H1 (cell line): ENCODE data around the gene TSC22D3. TPM values are rescaled to one million over a fixed set of nuclear protein-coding genes. Genes with fewer than 3 reads are reported as not detected.

Source experiments
- BRCA1 ChIP-seq: IDR thresholded peaks from 2 replicates; pipeline ENCODE4 v1.6.1; 2012; ENCODE audit warnings: low read depth, low read length, improper control_type of control experiment
- EGR1 ChIP-seq: IDR thresholded peaks from 2 replicates; pipeline ENCODE4 v1.6.1; 2011; ENCODE audit warnings: low read depth, low read length, borderline replicate concordance
- GABPA ChIP-seq: IDR thresholded peaks from 2 replicates; pipeline ENCODE4 v1.6.1; 2011; ENCODE audit warnings: mild to moderate bottlenecking, low read length, moderate library complexity, borderline replicate concordance; ENCODE audit not compliant: insufficient read depth
- HDAC2 ChIP-seq, 2 experiments: fragments of 300-600 bp in 1 of 2; sonication (generic) in 1 of 2; IDR thresholded peaks; 2 replicates each; pipeline ENCODE4 v1.6.1; 2011 to 2012; ENCODE audit warnings: low read depth in 2 of 2, low read length in 2 of 2, mild to moderate bottlenecking in 2 of 2, moderate library complexity in 2 of 2, borderline replicate concordance in 1 of 2, inconsistent platforms in 1 of 2
- JUND ChIP-seq: IDR thresholded peaks from 2 replicates; pipeline ENCODE4 v1.6.1; 2011; ENCODE audit warnings: mild to moderate bottlenecking, improper control_type of control experiment, low read length
- POLR2AphosphoS5 ChIP-seq: IDR thresholded peaks from 2 replicates; pipeline ENCODE4 v1.6.1; 2011; ENCODE audit warnings: low read depth, low read length
- SIN3A ChIP-seq, 2 experiments: IDR thresholded peaks in 1 of 2; conservative IDR thresholded peaks in 1 of 2; 2 replicates each; pipeline ENCODE4 v1.6.1; 2011 to 2012; ENCODE audit warnings: low read length in 2 of 2, improper control_type of control experiment in 1 of 2, low read depth in 1 of 2, mild to moderate bottlenecking in 1 of 2
- SIRT6 ChIP-seq: IDR thresholded peaks from one replicate; pipeline ENCODE4 v1.7.1; 2012; ENCODE audit warnings: low read length, inconsistent platforms
- SP4 ChIP-seq: IDR thresholded peaks from 2 replicates; pipeline ENCODE4 v1.6.1; 2012; ENCODE audit warnings: low read length, inconsistent platforms
- polyA plus RNA-seq, 7 experiments: library from polyadenylated mRNA; depleted of rRNA in 3 of 7; stranded (reverse) in 5 of 7; unstranded in 2 of 7; fragments of >200 nt in 5 of 7; fragments of 200-250 nt in 2 of 7; gene quantifications; 1 replicate in 5 of 7; 2 replicates in 1 of 7; 4 replicates in 1 of 7; pipeline versions ENCODE4 v1.2.1 to v1.2.3, GENCODE V29; 2011 to 2013; ENCODE audit warnings: missing spikeins in 2 of 7, mixed read lengths in 2 of 7
- total RNA-seq: library from RNA; stranded (reverse); fragmentation: NEBNext Ultra II Directional; extraction: Animal tissue kit (Norgen Biotek cat#: 25700); gene quantifications from 2 replicates; pipeline ENCODE4 v1.2.1, GENCODE V29; 2021

TSC22D3 gene
- total and polyA plus RNA-seq, 2 of the 8 experiments (the other 6 are each of a cell fraction or from before 2014, with no cell fraction given): 7.6 to 12.9 TPM

DNA sequence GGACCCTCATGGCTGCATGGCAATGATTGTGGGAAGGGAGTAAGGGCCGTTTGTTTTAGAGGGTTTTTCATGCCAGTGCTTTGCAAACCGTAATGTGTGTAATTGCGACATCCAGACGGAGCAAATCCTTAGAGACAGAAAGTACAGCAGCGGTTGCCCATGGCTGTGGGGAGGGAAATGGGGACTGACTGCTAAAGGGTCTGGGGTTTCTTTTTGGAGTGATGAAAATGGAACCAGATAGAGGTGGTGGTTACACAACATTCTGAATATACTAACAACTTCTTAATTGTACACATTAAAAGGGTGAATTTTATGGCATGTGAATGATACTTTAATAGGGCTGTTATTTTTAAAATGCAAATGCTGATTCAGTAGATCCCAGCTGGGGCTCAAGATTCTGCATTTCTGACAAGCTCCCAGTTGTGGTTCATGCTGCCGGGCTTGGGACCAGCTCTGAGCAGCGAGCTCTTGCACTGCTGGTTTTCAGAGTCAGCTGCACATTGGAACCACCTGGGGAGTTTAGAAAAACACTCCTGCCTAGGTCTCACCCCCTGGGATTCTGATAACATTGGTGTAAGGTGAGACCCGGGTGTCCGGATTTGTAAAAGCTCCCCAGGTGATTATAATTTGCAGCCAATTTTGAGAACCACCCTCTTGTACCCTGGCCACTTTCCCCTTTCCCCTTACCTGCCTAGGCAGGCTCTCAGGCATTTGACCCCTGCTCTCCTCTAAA is 99.6 kb downstream of the TSC22D3 start (continued):
- no peak for TF ChIP-seq HDAC2 (IDR thresholded peaks at IDR 0.05; ENCODE audit: borderline replicate concordance in 1 of 2, low read depth in 2 of 2, low read length in 2 of 2)
- TF ChIP-seq SIRT6: no peak
- TF ChIP-seq BRCA1: no peak
- no peak for TF ChIP-seq SIN3A (conservative IDR thresholded peaks at IDR 0.05 in 1 of 2, IDR thresholded peaks at IDR 0.05 in 1 of 2; ENCODE audit: low read depth in 1 of 2, low read length in 2 of 2)
- TF ChIP-seq GABPA: no peak
- no peak for TF ChIP-seq EGR1
- no peak for TF ChIP-seq JUND
- TF ChIP-seq POLR2AphosphoS5: no peak
- TF ChIP-seq SP4: no peak
